Activated T-helper 9 cell treated with anti-CD3 and anti-CD28 coated beads, Interleukin-2, amount 50 U/mL, for 16 hours (primary cell): ENCODE results near the gene ADGRB2.
A peak's percentile ranks its signal among the peaks of the same experiment; 100 is the strongest.

Source experiments
- DNase-seq: peaks from one replicate; pipeline ENCODE4 v3.0.0-alpha.2; 2020; ENCODE audit warnings: low read depth

The ADGRB2 gene

DNA sequence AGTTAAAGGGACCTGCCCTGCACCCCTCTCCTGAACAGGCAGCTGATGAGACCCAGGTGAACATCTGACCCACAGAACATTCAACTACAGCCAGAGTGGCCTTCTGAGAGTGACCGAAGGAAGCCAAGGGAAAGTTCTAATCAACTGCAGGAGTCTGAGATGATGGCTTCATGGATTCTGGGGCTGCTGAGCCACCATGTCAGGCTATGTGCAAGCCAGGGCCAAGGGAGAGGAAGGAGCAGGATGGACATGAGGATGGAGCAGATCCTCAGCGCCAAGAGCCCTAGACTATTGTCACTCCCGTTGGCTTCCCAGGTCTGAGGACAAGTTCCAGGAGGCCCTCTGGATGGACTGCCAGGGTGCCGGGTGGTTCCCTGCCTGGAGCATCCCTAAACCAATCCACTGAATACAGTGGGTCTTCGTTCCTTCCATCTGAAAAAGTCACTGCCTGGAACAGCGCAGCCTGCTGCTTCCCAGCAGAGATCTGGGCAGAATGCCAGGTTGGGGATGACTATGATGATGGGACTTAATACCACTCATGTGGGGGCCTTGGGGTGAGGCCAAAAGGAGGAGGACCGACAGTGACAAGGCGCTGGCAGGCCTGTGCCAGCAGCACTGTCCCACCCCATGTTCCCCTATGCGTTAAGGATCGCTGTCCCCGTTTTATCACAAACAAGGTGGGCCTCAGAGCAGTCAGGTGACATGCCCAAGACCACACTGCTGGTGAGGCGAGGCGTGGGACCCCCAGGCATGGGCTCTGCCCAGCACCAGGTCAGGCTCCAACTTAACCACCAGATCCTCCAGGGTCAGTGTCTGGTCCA lies 31.9 kb upstream of the ADGRB2 start:
- no peak for DNase-seq

DNA sequence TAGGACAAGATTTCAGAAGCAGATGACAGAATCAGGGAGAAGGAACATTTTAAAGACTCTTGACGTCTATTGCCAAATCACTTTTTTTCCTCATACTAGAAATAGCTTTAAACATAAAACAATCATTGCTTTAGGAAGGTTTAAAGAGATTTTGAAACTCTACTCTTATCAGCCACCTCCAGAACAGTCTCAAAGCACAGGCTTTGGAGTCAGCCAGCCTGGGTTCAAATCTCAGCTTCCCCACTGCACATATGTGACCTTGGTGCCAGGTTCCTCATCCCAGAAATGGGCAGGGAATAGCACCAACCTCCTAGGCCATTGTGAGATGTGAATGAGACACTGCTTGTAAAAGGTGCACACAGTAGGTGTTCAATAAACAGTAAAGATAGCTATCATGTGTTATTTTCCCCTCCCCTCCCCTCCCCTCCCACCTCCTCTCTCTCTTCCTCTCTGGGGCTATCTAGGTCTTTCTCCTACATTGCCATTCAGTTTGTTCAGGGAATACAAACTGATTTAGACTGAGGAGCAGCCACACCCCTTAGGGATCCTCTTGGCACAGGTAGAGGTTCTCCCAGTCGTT lies 31.0 kb upstream of the ADGRB2 start:
- no peak for DNase-seq

DNA sequence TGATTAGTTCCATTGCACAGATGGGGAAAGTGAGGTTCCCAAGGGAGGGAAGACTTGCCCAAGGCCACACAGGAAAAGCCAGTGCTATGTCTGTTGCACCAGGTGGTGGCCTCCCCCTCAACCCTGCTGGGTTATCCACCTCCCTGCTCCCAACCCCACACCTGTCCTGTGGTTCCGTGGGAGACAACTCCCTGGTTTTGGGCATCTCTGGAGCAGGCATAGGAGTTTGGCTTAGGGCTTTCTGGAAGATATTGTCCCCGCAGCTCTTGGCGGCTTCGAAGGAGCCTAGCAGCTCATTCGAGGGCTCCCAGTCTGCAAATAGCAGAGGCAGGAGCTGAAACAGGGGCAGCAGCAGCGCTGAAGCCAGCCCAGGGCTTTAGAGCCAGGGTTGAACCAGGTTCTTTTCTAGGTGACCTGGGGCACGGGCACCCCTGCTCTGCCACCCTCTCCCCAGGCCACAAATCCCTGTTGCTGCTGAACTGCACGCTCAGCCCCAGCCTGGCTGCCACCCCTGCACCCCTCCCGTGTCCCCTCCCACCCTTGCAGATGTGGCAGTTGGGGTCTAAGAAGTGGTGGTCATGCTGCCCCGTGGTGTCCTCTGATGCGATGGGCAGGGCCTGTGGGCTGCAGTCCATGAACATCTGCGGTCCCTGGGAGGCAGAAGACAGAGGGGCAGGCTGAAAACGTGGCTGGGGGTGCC lies 29.6 kb upstream of the ADGRB2 start:
- no peak for DNase-seq

DNA sequence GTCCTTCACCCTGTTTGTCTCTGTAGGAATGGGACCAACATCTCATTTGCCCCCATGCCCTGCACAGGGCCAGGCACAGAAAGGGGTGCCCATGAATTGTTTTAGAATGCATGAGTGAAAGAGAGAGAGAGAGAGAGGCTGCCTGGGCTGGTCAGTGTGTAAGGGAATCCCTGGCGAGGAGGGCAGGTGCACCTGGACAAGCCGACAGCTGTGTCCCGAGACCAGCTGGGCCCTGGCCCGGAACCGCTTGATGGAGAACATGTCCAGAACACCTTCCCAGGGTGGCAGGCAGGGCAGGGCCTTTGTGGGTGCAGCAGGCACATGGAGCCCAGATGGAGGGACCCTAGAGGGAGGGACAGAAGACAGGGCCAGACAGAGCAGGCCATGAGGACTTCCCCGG lies 28.9 kb upstream of the ADGRB2 start:
- DNase-seq: no peak

DNA sequence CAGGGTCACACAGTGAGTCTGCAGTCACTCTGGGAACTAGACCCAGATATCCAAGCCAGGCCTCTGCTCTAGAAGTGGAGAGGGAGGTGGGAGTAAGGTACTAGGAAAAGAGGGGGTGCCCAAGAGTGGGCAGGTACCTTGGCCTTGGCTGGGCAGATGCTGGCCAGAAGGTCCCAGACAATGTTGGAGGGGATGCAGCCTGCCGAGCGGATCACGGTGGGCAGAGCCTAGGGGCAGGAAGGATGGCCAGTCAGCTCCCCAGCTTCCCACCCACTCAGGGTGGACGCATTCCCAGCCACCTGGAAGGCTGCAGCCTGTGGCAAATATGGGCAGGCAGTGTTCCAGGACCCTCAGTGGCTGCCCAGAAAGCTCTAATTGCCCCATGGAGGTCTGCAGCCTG lies 28.4 kb upstream of the ADGRB2 start:
- DNase-seq: no peak

DNA sequence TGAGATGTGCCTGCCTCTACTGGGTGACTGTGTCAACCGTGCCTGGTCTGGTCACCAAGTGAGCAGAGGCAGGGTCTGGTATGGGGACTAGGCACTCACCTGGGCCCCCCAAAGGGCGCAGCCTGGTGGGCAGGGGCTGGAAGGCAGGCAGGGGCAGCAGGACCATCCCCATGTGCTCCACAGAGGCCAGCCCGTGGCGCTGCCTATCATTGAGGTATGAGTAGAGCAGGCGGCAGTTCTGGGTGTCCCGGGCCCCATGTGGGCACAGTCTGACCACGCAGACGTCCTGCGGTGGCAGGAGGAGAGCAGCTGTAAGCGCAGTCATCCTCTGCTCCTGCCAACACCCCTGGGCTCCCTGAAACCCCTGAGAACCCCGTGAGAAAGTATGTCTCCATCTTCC lies 28.0 kb upstream of the ADGRB2 start:
- DNase-seq: no peak

DNA sequence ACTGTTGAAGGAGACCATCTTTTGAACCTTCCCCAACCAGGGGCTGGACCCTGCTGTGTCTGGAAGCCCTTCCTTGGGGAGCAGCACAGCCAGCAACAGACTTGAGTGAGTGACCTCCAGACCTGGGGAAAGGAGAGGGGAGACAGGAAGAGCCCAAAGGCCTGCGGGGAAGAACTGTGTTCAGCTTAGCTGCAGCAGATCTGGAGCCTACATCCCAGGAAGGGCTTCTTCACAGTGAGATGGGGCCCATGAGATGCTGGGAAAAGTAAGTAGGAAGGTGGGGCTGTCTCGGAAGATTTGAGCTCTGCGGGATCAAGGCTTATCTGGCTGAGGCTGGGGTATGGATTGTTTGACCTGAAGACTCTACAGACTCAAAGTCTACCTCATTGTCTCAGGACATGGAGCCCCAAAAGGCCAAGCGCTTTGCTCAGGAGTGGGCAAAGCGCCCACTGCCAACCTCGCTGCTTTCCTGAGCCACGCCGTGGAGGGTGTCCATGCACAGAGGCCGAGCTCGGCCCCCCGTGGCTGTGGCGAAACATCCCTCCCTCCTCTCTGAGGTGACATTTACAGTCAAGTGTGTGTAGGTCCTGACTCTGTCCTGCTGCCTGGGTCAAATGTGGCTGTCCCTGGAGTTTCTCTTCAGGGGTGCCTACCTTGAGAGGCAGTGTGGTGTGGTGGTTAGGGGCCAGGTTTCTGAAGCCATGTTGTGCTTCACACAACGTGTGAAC lies 27.2 kb upstream of the ADGRB2 start:
- no peak for DNase-seq

DNA sequence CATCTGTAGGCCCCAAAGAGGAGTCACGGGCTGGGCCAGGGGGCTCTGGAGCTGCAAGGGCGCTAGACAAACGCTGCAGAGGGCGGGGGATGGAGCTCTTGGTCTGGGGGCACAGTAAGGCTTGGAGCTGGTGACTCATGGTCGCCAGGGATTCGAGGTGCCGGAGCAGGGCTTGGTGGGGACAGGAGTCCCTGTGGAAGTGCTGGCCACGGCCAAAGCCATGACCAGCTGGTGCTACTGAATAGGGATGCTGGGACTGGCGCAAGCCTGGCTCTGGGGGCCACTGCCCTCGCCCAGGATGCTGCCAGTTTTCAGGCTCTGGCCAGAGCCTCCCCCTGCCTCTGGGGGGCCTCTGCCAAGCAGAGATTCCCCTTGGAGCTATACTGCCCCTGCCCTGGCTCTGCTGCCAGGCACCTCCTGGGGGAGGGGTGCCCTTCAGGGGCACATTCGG lies 26.5 kb upstream of the ADGRB2 start:
- DNase-seq: no peak

DNA sequence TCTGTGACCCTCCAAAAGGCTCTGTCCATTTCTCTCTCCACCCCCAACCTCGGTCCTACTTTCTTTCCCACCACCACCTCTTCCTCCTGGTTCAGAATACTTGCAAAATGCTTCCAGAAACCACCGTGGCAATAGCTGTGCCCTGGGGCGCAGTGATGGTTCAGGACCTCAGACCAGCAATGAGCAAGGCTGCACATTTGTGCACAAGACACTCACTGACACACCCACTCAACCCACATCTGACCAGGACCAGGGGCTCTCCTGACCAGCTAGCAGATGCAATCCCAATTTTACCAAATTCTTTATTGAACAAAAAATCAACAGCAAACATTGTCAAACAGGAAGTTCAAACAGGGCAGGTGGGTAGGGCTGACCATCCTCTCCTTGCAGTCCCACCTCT lies 26.0 kb upstream of the ADGRB2 start:
- no peak for DNase-seq

DNA sequence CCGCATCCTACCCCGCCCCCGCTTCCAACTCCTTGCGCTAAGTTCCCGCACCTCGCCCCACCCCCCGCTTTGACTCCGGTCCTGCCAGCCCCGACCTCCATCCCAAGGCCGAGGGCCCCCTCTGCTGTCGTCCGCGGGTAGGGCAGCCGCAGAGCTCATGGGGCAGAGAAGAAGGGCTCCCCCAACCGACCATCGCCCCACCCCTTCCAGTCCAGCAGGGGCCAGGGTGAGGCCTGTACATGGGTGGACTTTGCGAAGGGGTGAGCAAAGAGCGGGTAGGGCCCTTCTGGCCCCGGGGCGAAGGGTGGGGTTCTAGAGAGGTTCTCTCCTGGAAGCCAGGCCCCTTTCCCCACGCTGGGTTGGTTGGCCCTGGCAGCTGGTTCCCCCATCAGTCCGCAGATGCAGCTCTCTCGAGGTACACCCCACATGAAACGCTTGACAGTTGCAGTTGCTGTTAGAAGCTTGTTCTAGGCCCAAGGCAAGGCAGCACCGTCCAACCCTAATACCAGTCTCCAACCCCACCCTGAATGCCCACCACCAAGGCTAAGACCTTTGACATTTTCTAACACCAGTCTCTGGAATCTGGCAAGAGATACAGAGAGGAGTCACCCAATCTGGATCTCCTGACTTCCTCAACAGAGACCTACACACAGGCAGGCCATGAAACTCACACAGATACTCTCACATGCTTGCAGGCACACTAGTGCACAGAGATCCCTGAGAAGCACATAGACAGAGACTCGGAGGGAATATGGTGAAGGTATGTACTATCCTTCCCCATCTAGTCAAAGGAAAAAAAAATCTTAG lies 25.3 kb upstream of the ADGRB2 start:
- peak; percentile 92 for DNase-seq

DNA sequence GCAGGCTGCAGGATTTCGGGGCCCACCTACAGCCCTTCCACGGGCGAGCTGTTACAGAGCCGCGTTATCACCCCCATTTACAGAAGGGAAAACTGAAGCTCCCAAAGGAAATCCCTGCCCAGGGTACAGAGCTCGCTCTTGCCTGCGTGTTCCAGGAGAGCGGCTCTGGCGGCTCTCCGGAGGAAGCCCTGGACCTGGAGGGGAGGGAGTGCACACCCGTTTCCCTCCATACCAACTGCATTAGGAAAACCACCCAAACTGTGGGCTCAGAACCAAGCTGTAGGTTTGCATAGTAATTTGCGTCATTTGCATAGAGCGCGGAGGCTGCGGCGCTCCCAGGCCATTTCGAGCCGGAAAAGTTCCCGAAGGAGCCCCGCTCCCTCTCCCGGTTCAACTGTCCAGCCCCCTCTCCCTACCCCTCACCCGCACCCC lies 24.7 kb upstream of the ADGRB2 start:
- DNase-seq: no peak

DNA sequence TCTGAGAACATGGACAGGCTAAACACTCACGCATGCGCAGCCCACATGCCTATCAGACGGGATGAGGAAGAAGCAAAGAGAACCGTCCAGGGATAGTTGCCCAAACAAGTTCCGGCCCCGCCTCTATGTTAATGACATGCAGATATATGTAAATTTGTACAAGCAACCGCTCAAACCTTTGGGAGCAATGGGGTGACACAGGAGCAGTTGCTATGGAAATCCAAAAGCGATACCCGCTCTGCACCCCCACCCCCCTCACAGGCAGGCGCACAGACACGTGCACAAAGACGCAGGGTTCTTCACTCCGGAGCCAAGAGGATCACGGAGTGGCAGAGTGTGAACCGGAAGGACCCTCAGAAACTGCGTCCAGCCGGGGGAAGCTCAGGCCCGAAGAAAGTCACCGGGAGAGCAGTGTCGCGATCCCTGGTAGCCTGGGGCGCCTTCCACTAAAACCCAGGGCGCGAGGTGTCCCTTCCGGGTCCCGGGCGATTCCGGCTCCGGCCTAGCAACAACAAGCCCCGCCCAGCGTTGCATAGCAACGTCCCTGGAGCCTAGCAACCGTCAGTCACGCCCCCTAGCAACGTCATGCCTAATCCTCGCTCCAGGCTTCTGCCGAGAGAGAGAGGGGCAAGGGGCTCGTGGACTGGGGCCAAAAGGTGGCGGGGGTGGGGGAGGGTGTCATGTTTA lies 24.1 kb upstream of the ADGRB2 start:
- DNase-seq: peak; percentile 83

DNA sequence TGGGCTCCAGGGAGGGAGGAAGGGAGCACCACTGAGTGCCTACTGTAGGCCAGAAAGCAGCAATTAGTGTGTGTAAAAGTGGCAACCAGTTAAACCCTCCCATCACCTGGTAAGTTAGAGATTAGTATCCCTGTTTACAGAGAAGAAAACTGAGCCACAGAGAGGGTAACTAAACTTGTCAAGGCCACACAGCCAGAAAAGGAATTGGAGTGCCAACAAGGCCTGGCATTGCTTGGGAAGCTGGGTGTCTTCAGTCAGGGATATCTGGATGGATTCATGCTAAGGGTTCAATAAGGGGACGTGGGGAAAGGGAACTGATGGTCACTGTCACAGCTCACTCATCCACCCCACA lies 23.6 kb upstream of the ADGRB2 start:
- DNase-seq: no peak

DNA sequence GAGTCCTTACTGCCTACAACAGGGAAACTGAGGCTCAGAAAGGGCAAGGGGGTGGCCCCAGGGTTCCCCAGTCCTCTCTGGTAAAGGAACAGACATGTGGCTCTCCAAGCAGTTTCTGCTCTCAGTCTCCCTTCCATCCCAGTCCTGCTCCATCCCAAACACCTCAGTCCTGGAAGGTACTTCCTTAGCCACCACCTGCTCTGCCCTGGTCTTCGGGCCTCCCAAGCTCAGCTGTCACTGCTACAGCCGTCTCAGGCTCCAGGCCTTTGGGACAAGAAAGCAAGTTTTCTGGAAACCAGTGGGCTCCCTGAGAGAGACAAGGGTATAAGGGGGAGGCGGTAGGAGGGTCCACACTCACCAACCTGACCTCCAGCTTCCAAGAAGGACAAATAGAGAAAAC lies 23.1 kb upstream of the ADGRB2 start:
- no peak for DNase-seq

DNA sequence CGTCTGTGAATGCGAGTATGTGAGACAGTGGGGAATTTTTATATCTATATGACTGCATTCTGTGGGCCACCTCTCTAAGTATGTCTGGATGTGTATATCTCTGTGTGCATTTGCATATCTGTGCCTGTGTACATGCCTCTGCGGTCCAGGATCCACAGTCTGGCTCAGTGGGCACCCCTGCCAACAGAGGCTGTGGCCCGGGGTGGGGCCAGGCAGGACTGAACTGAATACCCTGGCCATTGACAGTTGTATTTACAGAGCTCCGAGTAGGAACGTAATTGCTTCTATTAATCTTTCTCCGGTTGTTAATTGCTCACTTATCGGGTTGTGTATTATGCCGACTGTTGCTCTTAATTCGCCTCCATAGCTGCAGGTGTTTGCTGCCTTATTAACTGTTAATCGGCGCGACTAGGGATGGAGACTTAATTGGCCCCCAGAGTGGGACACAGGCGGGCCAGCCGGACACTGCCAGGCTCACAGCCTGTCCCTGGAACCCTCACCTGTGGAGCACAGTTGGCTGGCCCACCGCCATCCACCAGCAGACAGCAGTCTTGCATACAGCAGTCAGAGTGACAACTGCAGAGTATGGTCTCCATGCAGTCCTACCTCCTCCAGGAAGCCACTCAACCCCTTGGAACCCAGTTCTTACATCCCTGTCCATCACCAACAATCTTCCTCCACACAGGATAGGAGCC lies 22.4 kb upstream of the ADGRB2 start:
- DNase-seq: no peak

DNA sequence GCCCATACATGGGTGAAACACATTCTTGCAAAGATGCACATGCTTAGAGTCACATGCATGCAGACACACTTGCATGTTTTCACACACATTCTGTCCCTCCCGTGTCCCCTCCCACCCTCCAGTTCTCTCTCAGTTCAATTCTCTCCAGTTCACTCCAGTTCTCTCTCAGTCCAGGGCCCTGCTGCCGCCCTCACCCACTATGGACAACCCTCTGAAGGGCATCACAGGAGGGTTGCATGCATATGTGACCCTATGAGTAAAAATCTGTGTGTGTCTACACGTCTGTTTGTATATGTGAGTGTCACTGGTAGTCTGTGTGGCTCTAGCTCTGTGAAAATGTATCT lies 21.8 kb upstream of the ADGRB2 start:
- DNase-seq: no peak

DNA sequence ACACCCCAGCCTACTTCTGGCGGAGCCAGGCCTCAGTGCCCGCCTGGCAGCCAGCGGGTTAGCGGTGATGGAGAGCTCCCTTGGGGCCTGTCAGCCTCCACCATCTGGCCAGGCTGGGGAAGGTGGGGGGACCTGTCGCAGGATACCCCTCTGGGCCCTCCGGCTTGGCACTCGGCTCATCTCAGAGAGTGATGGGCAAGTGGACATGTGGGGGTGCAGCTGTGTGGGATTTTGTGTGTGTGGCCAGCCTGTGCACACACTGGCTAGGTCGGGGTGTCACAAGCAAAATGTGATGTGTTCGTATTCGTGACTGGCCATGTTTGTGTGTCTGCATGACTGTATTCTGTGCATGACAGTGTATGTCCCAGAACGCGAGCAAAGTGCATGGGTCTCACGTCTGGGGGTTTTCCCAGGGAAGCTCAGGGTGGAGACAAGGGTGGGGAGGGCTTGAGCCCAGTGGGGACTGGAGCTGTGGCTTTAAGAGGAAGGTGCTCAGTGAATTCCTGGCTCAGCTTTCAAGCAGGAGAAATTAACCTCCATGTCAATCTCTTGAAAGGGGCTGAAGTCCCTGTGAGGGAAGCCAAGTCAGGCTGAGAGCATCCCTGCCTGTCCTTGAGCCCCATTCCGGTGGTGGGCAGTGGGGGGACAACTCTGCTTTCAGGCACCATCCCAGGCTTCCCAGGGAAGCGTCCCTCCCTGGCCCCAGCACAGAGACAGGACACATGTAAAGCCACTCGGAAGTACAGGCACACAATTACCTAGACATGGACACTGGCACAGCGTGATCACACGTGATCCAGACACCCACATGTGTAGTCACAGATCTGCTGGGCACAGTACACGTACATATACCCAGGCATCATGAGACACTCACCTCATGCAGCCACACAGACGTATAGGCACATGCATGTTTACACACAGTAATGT lies 21.1 kb upstream of the ADGRB2 start:
- no peak for DNase-seq

DNA sequence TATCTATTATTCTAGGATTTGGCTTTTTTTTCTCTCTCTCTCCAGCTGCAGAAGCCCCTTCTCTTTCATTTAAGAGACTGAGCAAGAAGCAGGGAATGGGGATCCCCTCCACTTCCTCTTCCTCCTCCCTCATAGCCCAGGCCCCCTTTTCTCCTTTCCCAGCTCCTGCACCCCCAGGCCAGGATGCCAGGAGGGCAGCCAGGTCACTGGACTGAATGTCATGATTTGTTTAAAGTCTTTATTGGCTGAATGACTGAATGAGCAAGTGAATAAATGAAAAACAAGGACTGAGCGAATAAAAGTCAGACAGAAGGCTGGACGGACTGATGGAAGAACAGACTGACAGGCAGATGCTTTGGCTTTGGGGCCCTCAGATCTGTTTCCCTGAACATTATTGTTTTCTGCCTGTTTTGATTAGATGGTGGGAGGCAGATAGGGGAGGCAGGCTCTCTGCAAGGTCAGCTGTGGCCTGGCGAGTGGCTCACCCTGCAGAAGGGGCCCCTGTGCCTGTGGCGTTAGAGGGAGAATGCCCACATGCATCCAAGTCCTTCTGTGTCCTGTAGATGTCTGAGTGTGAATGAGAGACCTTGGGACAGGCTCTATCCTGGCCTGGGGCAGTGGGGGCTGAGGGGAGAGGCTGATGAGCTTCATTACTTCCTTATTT lies 20.3 kb upstream of the ADGRB2 start:
- no peak for DNase-seq

DNA sequence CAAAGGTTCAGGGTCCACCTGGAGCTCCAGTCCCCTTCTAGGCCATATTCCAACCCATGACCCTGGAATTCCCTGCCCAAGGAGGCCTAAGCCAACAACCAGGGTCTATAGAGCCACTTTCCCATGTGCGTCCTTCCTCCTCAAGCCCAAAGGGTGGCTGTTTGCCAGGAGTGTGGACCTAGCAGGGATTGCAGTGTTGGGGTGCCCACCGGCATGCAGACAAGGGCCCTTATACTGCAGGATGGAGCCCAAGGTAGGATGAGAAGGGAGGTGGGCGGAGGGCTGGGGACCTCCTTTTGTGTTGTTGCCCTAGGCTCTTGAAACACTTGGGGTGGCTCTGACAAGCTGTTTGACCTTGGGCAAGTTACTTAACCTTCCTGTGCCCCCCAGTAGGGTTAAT lies 19.7 kb upstream of the ADGRB2 start:
- DNase-seq: no peak
